ENCODE results near the gene ZCWPW1. TPM values are rescaled to one million over a fixed set of nuclear protein-coding genes. Genes with fewer than 3 reads are reported as not detected.

Gene ZCWPW1
- total and polyA plus RNA-seq, 2 of the 8 experiments (the other 6 are each of a cell fraction or from before 2014, with no cell fraction given): 0.51 to 1.4 TPM

- no peaks in the 10 kb centered on the region for H3K36me3 ChIP-seq (ENCODE audit: control insufficient read depth in 2 of 4, insufficient read depth in 4 of 4, low read length in 3 of 4)
- DNase-seq (ENCODE audit: low read depth in 1 of 2, low spot score in 2 of 2): no peak
- POLR2A ChIA-PET (ENCODE audit: partially characterized antibody): interaction anchor here (1.1 to 2.1 kb wide), 3 partner anchors 11 to 22 kb away, joined by 3 to 7 read pairs (median 3); partner anchors contain the start of gene PPP1R35
- peaks cover 0 to under 1% (median under 1%) of the 10 kb centered on the region in 4 experiments; a peak in 3 of 7 replicates for H3K4me1 ChIP-seq (replicated peaks in 1 of 4; ENCODE audit: control insufficient read depth in 3 of 4, insufficient read depth in 4 of 4, low read length in 3 of 4)
- no peak overlapping the region for H3K14ac ChIP-seq (ENCODE audit: insufficient read length)
- no peak overlapping the region for H2BK120ac ChIP-seq (replicated peaks; ENCODE audit: low read depth, low read length)
- WGBS, 2 experiments (ENCODE audit: extremely low coverage in 1 of 2, insufficient coverage in 1 of 2, insufficient read length in 1 of 2, insufficient replicate concordance in 2 of 2, low coverage in 1 of 2, low lambda C conversion rate in 2 of 2, missing lambda C conversion rate in 1 of 2): 50% methylated on average over 1 of the region's 1 CpG; no CpG with 5 or more reads in 1 of the 2 experiments
- H4K91ac ChIP-seq (replicated peaks; ENCODE audit: insufficient read length, low read length): no peak overlapping the region
- H3K9me3 ChIP-seq (ENCODE audit: insufficient read depth in 2 of 2, low read depth in 1 of 2, low read length in 1 of 2): peaks cover 0 to 6% of the 10 kb centered on the region in 2 experiments; a peak in 1 of 4 replicates
- H3K79me1 ChIP-seq (ENCODE audit: low read depth, low read length): 0 out of 2 replicates have a peak, but pooled peaks cover under 1% of the 10 kb centered on the region
- H4K5ac ChIP-seq (ENCODE audit: insufficient read length, low read depth, low read length): no peak overlapping the region
- H3K4me3 ChIP-seq (ENCODE audit: extremely low read depth in 1 of 4, insufficient read depth in 2 of 4, low read depth in 3 of 4, low read length in 4 of 4): no peak overlapping the region
- FAIRE-seq: no peak
- no peak overlapping the region for H3K9ac ChIP-seq (replicated peaks in 1 of 4; ENCODE audit: extremely low read depth in 1 of 4, low read depth in 3 of 4, low read length in 3 of 4)
- H2AFZ ChIP-seq (ENCODE audit: low read length): no peak overlapping the region
- peaks cover 0 to 6% (median 6%) of the 10 kb centered on the region in 4 experiments; a peak in 4 of 7 replicates for H3K27me3 ChIP-seq (replicated peaks in 1 of 4; ENCODE audit: control insufficient read depth in 3 of 4, extremely low read depth in 1 of 4, insufficient read depth in 3 of 4, low read length in 3 of 4)
- H3K23ac ChIP-seq (ENCODE audit: insufficient read length): no peak overlapping the region
- H3K18ac ChIP-seq (ENCODE audit: extremely low read depth, low read length): no peak overlapping the region
- H2BK12ac ChIP-seq (ENCODE audit: low read depth, low read length): no peak overlapping the region
- no peak overlapping the region for H3K4me2 ChIP-seq (ENCODE audit: insufficient read depth in 1 of 2, low read depth in 2 of 2, low read length in 2 of 2)
- H2BK15ac ChIP-seq (ENCODE audit: low read length): no peak overlapping the region
- H3K23me2 ChIP-seq (ENCODE audit: low read depth, low read length): peaks cover 5% of the 10 kb centered on the region; the same call in 1 of the 2 replicates
- no peak overlapping the region for H4K8ac ChIP-seq (ENCODE audit: extremely low read depth, insufficient read depth, low read length)
- H3K4ac ChIP-seq (replicated peaks; ENCODE audit: insufficient read length, low read depth, low read length): no peak overlapping the region
- H2BK20ac ChIP-seq (ENCODE audit: low read length): no peak overlapping the region
- CTCF ChIA-PET (ENCODE audit: partially characterized antibody): interaction anchor here (0.7 to 2.5 kb wide), 3 partner anchors 16 to 25 kb away, joined by 4 to 17 read pairs (median 4); no protein-coding TSS in a partner anchor
- H3K56ac ChIP-seq (replicated peaks; ENCODE audit: insufficient read length, low read depth, low read length): no peak overlapping the region
- H3K79me2 ChIP-seq (ENCODE audit: control insufficient read depth in 1 of 2, insufficient read depth in 2 of 2, low read length in 2 of 2): peaks cover 0 to under 1% of the 10 kb centered on the region in 2 experiments; a peak in 2 of 4 replicates
- no peak overlapping the region for H2BK5ac ChIP-seq (ENCODE audit: low read depth, low read length)
- no peak overlapping the region for H3K27ac ChIP-seq (ENCODE audit: low read depth, low read length)
- H4K20me1 ChIP-seq (replicated peaks in 1 of 2; ENCODE audit: control insufficient read depth in 1 of 2, insufficient read depth in 2 of 2, low read length in 2 of 2): no peaks in the 10 kb centered on the region
- H2AK5ac ChIP-seq (ENCODE audit: low read depth, low read length): no peak overlapping the region
- TF ChIP-seq SRF (IDR thresholded peaks at IDR 0.05; ENCODE audit: low read depth, low read length) (no peak), FOSL1 (IDR thresholded peaks at IDR 0.05; ENCODE audit: insufficient read depth, low read depth, low read length) (no peak), BACH1 (IDR thresholded peaks at IDR 0.05; ENCODE audit: low read length) (no peak), RXRA (IDR thresholded peaks at IDR 0.05; ENCODE audit: insufficient read depth, low read depth, low read length) (no peak), HDAC6 (IDR thresholded peaks at IDR 0.05; ENCODE audit: low read depth, low read length) (no peak), YY1 (IDR thresholded peaks at IDR 0.05; ENCODE audit: low read depth, low read length) (no peak), RFX5 (IDR thresholded peaks at IDR 0.05; ENCODE audit: borderline replicate concordance, low read depth, low read length) (no peak), POU5F1 (IDR thresholded peaks at IDR 0.05; ENCODE audit: low read depth, low read length) (no peak), CHD2 (IDR thresholded peaks at IDR 0.05; ENCODE audit: low read length) (no peak), ATF2 (IDR thresholded peaks at IDR 0.05; ENCODE audit: low read length) (no peak), TAF7 (optimal IDR thresholded peaks at IDR 0.05; ENCODE audit: borderline replicate concordance, low read depth, low read length) (no peak), CBX8 (IDR thresholded peaks at IDR 0.05; ENCODE audit: borderline replicate concordance, low read depth, low read length) (no peak), GTF2F1 (IDR thresholded peaks at IDR 0.05; ENCODE audit: borderline replicate concordance, low read depth, low read length) (no peak)
Measured at GRCh38 chr7:100425347-100425746, 3.2 kb downstream of the ZCWPW1 start.
